HAP-1 (cell line): ENCODE results near the gene ADGRA1.
"Not testable (repeated sequence)": the region's sequence is repeated elsewhere in the genome, so short reads cannot be mapped to it uniquely, and the experiment has no call there.

Experiments used
- DNase-seq, 2 experiments: peaks; one replicate each; pipeline ENCODE4 v3.0.0-alpha.2; 2016 to 2020; ENCODE audit warnings: low spot score in 2 of 2
- H3K27me3 ChIP-seq: fragments of 250-450 bp; sonication (Bioruptor Pico); 2 replicates; pipeline ENCODE4 v1.5.1; 2020; ENCODE audit warnings: low read depth, mild to moderate bottlenecking, moderate library complexity
- H3K36me3 ChIP-seq: fragments of 250-450 bp; sonication (Bioruptor Pico); replicated peaks from 2 replicates; pipeline ENCODE4 v1.5.1; 2020; ENCODE audit warnings: mild to moderate bottlenecking
- H3K4me1 ChIP-seq: fragments of 250-450 bp; sonication (Bioruptor Pico); 2 replicates; pipeline ENCODE4 v1.5.1; 2020; ENCODE audit warnings: mild to moderate bottlenecking
- H3K4me3 ChIP-seq: fragments of 250-450 bp; sonication (Bioruptor Pico); 2 replicates; pipeline ENCODE4 v1.5.1; 2020; ENCODE audit warnings: mild to moderate bottlenecking, moderate library complexity
- H3K9me3 ChIP-seq: fragments of 250-450 bp; sonication (Bioruptor Pico); 2 replicates; pipeline ENCODE4 v1.5.1; 2020; ENCODE audit warnings: mild to moderate bottlenecking, moderate library complexity
- in situ Hi-C: fragments of 300-500 bp; cut with MboI; formaldehyde crosslinking; loops from 3 replicates; pipeline ENCODE4 v1.14.3; 2020; ENCODE audit warnings: low sequenced_read_pairs, inconsistent platforms, mixed read lengths

Gene ADGRA1

GRCh38 chr10:133110609-133111275 lies 23.0 kb downstream of the ADGRA1 start:
- no peak for DNase-seq
- no peak overlapping the region for H3K4me3 ChIP-seq
- H3K4me1 ChIP-seq: no peaks in the 10 kb centered on the region
- in situ Hi-C loops: no loop called here
- no peaks in the 10 kb centered on the region for H3K36me3 ChIP-seq
- H3K27me3 ChIP-seq: no peaks in the 10 kb centered on the region
- H3K9me3 ChIP-seq: peaks cover 8% of the 10 kb centered on the region

GRCh38 chr10:133111640-133112039 lies 23.9 kb downstream of the ADGRA1 start:
- DNase-seq, H3K4me1 ChIP-seq, in situ Hi-C loops, H3K4me3 ChIP-seq, H3K9me3 ChIP-seq, H3K27me3 ChIP-seq, H3K36me3 ChIP-seq: not testable (repeated sequence)

GRCh38 chr10:133113146-133113830 lies 25.6 kb downstream of the ADGRA1 start:
- DNase-seq: no peak
- in situ Hi-C loops: no loop called here
- Histone ChIP-seq H3K9me3 (no peaks in the 10 kb centered on the region), H3K27me3 (no peaks in the 10 kb centered on the region), H3K4me3 (no peak overlapping the region), H3K36me3 (no peaks in the 10 kb centered on the region), H3K4me1 (no peaks in the 10 kb centered on the region)

- in situ Hi-C loops: no loop called here
- DNase-seq: no peak
- H3K27me3 ChIP-seq: no peaks in the 10 kb centered on the region
- H3K4me3 ChIP-seq: no peak overlapping the region
- H3K36me3 ChIP-seq: no peaks in the 10 kb centered on the region
- no peaks in the 10 kb centered on the region for H3K4me1 ChIP-seq
- no peaks in the 10 kb centered on the region for H3K9me3 ChIP-seq
Measured at GRCh38 chr10:133113847-133114246, 26.1 kb downstream of the ADGRA1 start.

GRCh38 chr10:133114251-133114650 lies 26.5 kb downstream of the ADGRA1 start:
- DNase-seq: no peak
- Histone ChIP-seq H3K4me3 (no peak overlapping the region), H3K27me3 (no peaks in the 10 kb centered on the region), H3K36me3 (no peaks in the 10 kb centered on the region), H3K9me3 (no peaks in the 10 kb centered on the region), H3K4me1 (no peaks in the 10 kb centered on the region)
- in situ Hi-C loops: no loop called here

GRCh38 chr10:133114726-133115452 lies 27.2 kb downstream of the ADGRA1 start:
- Histone ChIP-seq H3K4me3 (no peak overlapping the region), H3K9me3 (no peaks in the 10 kb centered on the region), H3K36me3 (no peaks in the 10 kb centered on the region), H3K4me1 (no peaks in the 10 kb centered on the region), H3K27me3 (no peaks in the 10 kb centered on the region)
- no peak for DNase-seq
- in situ Hi-C loops: no loop called here

- no peak overlapping the region for H3K4me3 ChIP-seq
- in situ Hi-C loops: no loop called here
- no peaks in the 10 kb centered on the region for H3K4me1 ChIP-seq
- no peaks in the 10 kb centered on the region for H3K36me3 ChIP-seq
- no peak for DNase-seq
- H3K9me3 ChIP-seq: no peaks in the 10 kb centered on the region
- H3K27me3 ChIP-seq: no peaks in the 10 kb centered on the region
Measured at GRCh38 chr10:133115453-133115842, 27.7 kb downstream of the ADGRA1 start.

GRCh38 chr10:133115976-133116375 lies 28.3 kb downstream of the ADGRA1 start:
- Histone ChIP-seq H3K4me1 (no peaks in the 10 kb centered on the region), H3K36me3 (no peaks in the 10 kb centered on the region), H3K4me3 (no peak overlapping the region), H3K9me3 (no peaks in the 10 kb centered on the region), H3K27me3 (no peaks in the 10 kb centered on the region)
- in situ Hi-C loops: no loop called here
- DNase-seq: no peak

GRCh38 chr10:133116455-133116854 lies 28.7 kb downstream of the ADGRA1 start:
- Histone ChIP-seq H3K4me3 (no peak overlapping the region), H3K9me3 (no peaks in the 10 kb centered on the region), H3K36me3 (no peaks in the 10 kb centered on the region), H3K27me3 (no peaks in the 10 kb centered on the region), H3K4me1 (no peaks in the 10 kb centered on the region)
- no peak for DNase-seq
- in situ Hi-C loops: no loop called here

- DNase-seq: no peak
- in situ Hi-C loops: no loop called here
- Histone ChIP-seq H3K27me3 (no peaks in the 10 kb centered on the region), H3K36me3 (no peaks in the 10 kb centered on the region), H3K9me3 (no peaks in the 10 kb centered on the region), H3K4me1 (no peaks in the 10 kb centered on the region), H3K4me3 (no peak overlapping the region)
Measured at GRCh38 chr10:133117036-133117687, 29.4 kb downstream of the ADGRA1 start.

GRCh38 chr10:133117688-133118071 lies 30.0 kb downstream of the ADGRA1 start:
- H3K36me3 ChIP-seq: no peaks in the 10 kb centered on the region
- no peak overlapping the region for H3K4me3 ChIP-seq
- no peak for DNase-seq
- H3K9me3 ChIP-seq: no peaks in the 10 kb centered on the region
- in situ Hi-C loops: no loop called here
- no peaks in the 10 kb centered on the region for H3K4me1 ChIP-seq
- H3K27me3 ChIP-seq: peaks cover 2% of the 10 kb centered on the region; the same call in 1 of the 2 replicates

- no peaks in the 10 kb centered on the region for H3K4me1 ChIP-seq
- no peak overlapping the region for H3K4me3 ChIP-seq
- H3K27me3 ChIP-seq: peaks cover 13% of the 10 kb centered on the region; the same call in 1 of the 2 replicates
- DNase-seq: no peak
- H3K36me3 ChIP-seq: no peaks in the 10 kb centered on the region
- in situ Hi-C loops: loop anchor here (10.0 kb wide), 2 partner anchors 177 to 467 kb away; partner anchors contain the start of gene CFAP46
- H3K9me3 ChIP-seq: no peaks in the 10 kb centered on the region
Measured at GRCh38 chr10:133121479-133121878, 33.8 kb downstream of the ADGRA1 start.

- no peaks in the 10 kb centered on the region for H3K9me3 ChIP-seq
- no peaks in the 10 kb centered on the region for H3K36me3 ChIP-seq
- in situ Hi-C loops: loop anchor here (10.0 kb wide), 2 partner anchors 178 to 468 kb away; partner anchors contain the start of gene CFAP46
- peaks cover 13% of the 10 kb centered on the region; the same call in 1 of the 2 replicates for H3K27me3 ChIP-seq
- no peaks in the 10 kb centered on the region for H3K4me1 ChIP-seq
- H3K4me3 ChIP-seq: no peak overlapping the region
- DNase-seq: no peak
Measured at GRCh38 chr10:133122171-133122935, 34.6 kb downstream of the ADGRA1 start.
